Karpas-422 (cell line): ENCODE results near the gene NAV2. TPM values are rescaled to one million over a fixed set of nuclear protein-coding genes. Genes with fewer than 3 reads are reported as not detected.

Experiments used
- DNase-seq: peaks from one replicate; pipeline ENCODE4 v3.0.0-alpha.2; 2015
- H2AFZ ChIP-seq: fragments of 200-600 bp; sonication (generic); 2 replicates; pipeline ENCODE4 v1.6.1; 2014; ENCODE audit warnings: antibody characterized with exemption, low read length, mixed read lengths
- H3K27ac ChIP-seq: fragments of 200-600 bp; sonication (generic); 2 replicates; pipeline ENCODE4 v1.5.1; 2014; ENCODE audit warnings: mild to moderate bottlenecking, low read length, moderate library complexity
- H3K27me3 ChIP-seq: fragments of 200-600 bp; sonication (generic); 2 replicates; pipeline ENCODE4 v1.6.1; 2014; ENCODE audit warnings: low read length, mixed read lengths
- H3K36me3 ChIP-seq: fragments of 200-600 bp; sonication (generic); 2 replicates; pipeline ENCODE4 v1.6.1; 2014; ENCODE audit warnings: low read length, mixed read lengths; ENCODE audit not compliant: insufficient read depth
- H3K4me1 ChIP-seq: fragments of 200-600 bp; sonication (generic); 2 replicates; pipeline ENCODE4 v1.6.1; 2014; ENCODE audit warnings: mild to moderate bottlenecking, low read length, mixed read lengths
- H3K4me2 ChIP-seq: fragments of 200-600 bp; sonication (generic); 2 replicates; pipeline ENCODE4 v1.6.1; 2014; ENCODE audit warnings: low read length, low read depth, mild to moderate bottlenecking; ENCODE audit not compliant: poor library complexity, severe bottlenecking
- H3K4me3 ChIP-seq: fragments of 200-600 bp; sonication (generic); 2 replicates; pipeline ENCODE4 v1.5.1; 2014; ENCODE audit warnings: mild to moderate bottlenecking, antibody characterized with exemption, low read length, mixed read lengths
- H3K79me2 ChIP-seq: fragments of 200-600 bp; sonication (generic); 2 replicates; pipeline ENCODE4 v1.6.1; 2014; ENCODE audit warnings: mild to moderate bottlenecking, low read length, mixed read lengths
- H3K9ac ChIP-seq: fragments of 200-600 bp; sonication (generic); 2 replicates; pipeline ENCODE4 v1.6.0; 2014; ENCODE audit warnings: low read length
- H3K9me2 ChIP-seq: fragments of 200-600 bp; sonication (generic), shearing (Covaris generic); replicated peaks from 2 replicates; pipeline ENCODE4 v1.6.0; 2014; ENCODE audit warnings: mild to moderate bottlenecking, low read length, moderate library complexity; ENCODE audit not compliant: insufficient read depth
- H3K9me3 ChIP-seq: fragments of 300-700, 200-600 bp; sonication (generic); 2 replicates; pipeline ENCODE4 v1.6.1; 2014; ENCODE audit warnings: low read length, mixed read lengths
- H4K20me1 ChIP-seq: fragments of 200-600 bp; sonication (generic); 2 replicates; pipeline ENCODE4 v1.6.1; 2014; ENCODE audit warnings: mild to moderate bottlenecking, antibody characterized with exemption, low read length, low read depth; ENCODE audit not compliant: insufficient read depth
- total RNA-seq: library from RNA; depleted of rRNA; stranded (reverse); fragments of >200 nt; shearing (Covaris generic); gene quantifications from 2 replicates; pipeline ENCODE4 v1.2.3, GENCODE V29; 2014; ENCODE audit warnings: low replicate concordance

Gene NAV2
- total RNA-seq, 1 experiment from 2014 or later, result not detected

DNA sequence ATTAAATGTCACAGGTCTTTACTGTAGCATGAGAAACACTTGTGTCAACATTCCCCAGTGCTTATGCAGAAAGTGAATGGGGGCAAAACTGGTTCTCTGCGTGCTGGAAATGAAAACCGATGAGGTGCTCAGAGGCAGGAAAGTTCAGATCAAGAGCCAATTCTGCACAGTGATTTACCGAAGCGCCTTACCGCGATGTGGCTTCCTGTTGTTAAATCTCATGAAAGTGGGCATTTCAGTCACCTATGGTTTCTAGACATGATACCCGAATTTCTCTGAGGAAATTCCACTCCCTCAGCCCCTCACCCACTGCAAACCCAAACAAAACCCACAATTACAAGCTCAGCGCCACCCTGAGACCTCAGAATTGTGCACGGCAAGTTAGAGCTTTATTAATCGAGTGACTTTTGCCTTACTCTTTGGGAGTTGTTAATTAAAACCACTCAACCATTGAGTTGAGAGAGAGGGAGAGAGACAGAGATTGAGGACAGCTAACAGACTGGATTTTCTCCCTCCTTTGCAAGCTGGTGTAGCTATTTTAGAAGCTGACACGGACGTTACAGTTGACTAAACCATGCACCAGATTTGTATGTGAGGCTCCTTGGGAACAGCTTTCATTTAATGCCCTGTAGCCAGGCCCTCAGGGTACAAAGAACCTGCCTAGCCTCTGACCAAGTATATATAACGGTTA lies 251.2 kb downstream of the NAV2 start:
- Histone ChIP-seq H3K27ac (no peak overlapping the region), H3K27me3 (0 out of 2 replicates have a peak, but pooled peaks cover 2% of the 10 kb centered on the region), H3K79me2 (no peaks in the 10 kb centered on the region), H2AFZ (no peak overlapping the region), H3K4me2 (no peak overlapping the region), H3K9ac (no peak overlapping the region), H3K4me3 (no peak overlapping the region), H3K4me1 (no peaks in the 10 kb centered on the region), H3K36me3 (no peaks in the 10 kb centered on the region), H3K9me3 (no peaks in the 10 kb centered on the region), H4K20me1 (no peaks in the 10 kb centered on the region), H3K9me2 (no peaks in the 10 kb centered on the region)
- DNase-seq, result no peak

DNA sequence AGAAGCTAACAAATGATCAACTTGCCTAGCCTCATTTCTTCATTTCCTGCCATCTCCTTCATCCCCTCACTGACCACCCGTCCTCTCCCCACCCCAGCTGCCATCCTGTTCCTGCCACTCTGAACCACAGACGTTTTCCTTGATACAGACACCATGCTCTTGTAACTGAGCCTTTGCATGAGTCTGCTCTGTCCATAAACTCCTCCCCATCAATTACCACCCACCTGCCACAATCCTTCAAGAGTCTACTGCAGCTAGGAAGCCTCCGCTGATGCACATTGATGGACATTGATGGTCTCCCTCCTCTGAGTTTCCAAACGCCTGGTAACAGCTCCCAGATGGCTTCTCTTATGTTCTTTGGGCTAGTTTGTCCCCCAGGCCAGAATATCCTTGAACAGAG lies 253.8 kb downstream of the NAV2 start:
- Histone ChIP-seq H3K9ac (no peak overlapping the region), H3K9me3 (no peaks in the 10 kb centered on the region), H3K4me1 (no peaks in the 10 kb centered on the region), H4K20me1 (no peaks in the 10 kb centered on the region), H3K27ac (no peak overlapping the region), H3K4me2 (no peak overlapping the region), H3K27me3 (0 out of 2 replicates have a peak, but pooled peaks cover 2% of the 10 kb centered on the region), H3K9me2 (no peaks in the 10 kb centered on the region), H3K36me3 (no peaks in the 10 kb centered on the region), H3K4me3 (no peak overlapping the region), H3K79me2 (no peaks in the 10 kb centered on the region), H2AFZ (no peak overlapping the region)
- DNase-seq, result no peak

DNA sequence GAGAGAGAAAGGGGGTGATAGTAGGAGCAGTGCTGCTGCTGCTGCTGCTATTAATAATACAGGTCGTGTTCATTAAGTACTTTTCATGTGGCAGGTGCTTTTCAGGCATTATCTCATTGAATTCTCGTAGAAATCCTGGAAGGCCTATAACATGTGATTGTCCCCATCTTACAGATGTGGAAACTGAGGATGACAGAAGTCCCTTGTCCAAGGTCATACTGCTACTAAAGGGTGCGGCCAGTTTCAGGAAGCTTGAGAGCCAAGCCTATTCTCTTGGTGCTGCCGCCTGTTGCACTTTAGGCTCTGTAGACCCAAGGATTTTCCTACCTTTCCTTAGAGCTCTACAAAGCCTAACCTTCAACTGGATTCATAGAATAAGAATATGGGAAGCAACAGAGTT lies 254.3 kb downstream of the NAV2 start:
- Histone ChIP-seq H3K9me3 (no peaks in the 10 kb centered on the region), H3K4me2 (no peak overlapping the region), H3K9me2 (no peaks in the 10 kb centered on the region), H4K20me1 (no peaks in the 10 kb centered on the region), H3K36me3 (no peaks in the 10 kb centered on the region), H3K4me3 (no peak overlapping the region), H3K27ac (no peak overlapping the region), H3K4me1 (no peaks in the 10 kb centered on the region), H3K79me2 (no peaks in the 10 kb centered on the region), H3K27me3 (0 out of 2 replicates have a peak, but pooled peaks cover 2% of the 10 kb centered on the region), H2AFZ (no peak overlapping the region), H3K9ac (no peak overlapping the region)
- DNase-seq, result no peak

DNA sequence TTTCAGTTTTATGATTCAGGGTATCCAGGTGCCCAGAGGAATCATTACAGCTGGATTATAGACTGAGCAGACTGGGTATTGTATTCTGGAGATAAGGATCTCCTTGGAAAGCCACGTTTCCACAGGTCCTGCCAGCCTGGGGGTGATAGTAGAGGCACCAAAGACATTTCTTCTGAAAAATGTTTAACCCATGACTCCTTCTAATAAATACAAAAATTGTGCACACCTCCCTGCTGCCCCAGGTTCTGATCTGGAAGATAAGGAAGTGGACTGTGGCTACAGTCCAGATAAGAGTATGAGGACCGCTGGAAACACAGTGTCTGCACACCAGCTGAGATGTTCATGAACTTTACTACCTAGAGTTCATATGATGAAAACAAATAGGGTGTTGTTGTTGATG lies 255.2 kb downstream of the NAV2 start:
- H3K27ac ChIP-seq, result no peak overlapping the region
- H3K9me2 ChIP-seq, result no peaks in the 10 kb centered on the region
- no peaks in the 10 kb centered on the region for H3K9me3 ChIP-seq
- no peak for DNase-seq
- H3K9ac ChIP-seq, result no peak overlapping the region
- no peak overlapping the region for H2AFZ ChIP-seq
- H3K79me2 ChIP-seq, result no peaks in the 10 kb centered on the region
- H3K4me1 ChIP-seq, result no peaks in the 10 kb centered on the region
- no peak overlapping the region for H3K4me3 ChIP-seq
- no peak overlapping the region for H3K4me2 ChIP-seq
- 0 out of 2 replicates have a peak, but pooled peaks cover 2% of the 10 kb centered on the region for H3K27me3 ChIP-seq
- no peaks in the 10 kb centered on the region for H3K36me3 ChIP-seq
- no peaks in the 10 kb centered on the region for H4K20me1 ChIP-seq

DNA sequence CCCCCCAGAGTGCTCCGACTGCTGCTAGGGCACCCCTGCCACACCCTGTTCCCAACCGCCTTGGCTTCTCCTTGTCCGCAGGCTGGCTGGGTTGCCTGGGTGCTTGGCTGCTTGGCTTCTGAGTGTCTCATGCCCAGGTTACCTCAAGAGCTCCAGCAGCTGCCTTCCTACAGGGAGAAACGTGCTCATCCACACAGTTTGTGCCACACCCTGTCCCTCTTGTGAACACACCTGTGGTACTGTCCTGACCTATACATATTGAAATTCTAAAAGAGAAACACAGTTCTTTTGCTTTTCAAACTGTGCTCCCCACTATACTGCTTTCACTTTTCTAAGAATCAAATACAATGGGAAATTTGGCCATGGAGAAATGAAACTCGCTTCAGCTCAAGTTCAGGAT lies 256.2 kb downstream of the NAV2 start:
- DNase-seq, result no peak
- Histone ChIP-seq H3K79me2 (no peaks in the 10 kb centered on the region), H3K9ac (no peak overlapping the region), H3K27me3 (0 out of 2 replicates have a peak, but pooled peaks cover 2% of the 10 kb centered on the region), H2AFZ (no peak overlapping the region), H3K36me3 (no peaks in the 10 kb centered on the region), H3K9me3 (no peaks in the 10 kb centered on the region), H3K4me2 (no peak overlapping the region), H3K27ac (no peak overlapping the region), H3K9me2 (no peaks in the 10 kb centered on the region), H3K4me1 (no peaks in the 10 kb centered on the region), H3K4me3 (no peak overlapping the region), H4K20me1 (no peaks in the 10 kb centered on the region)

DNA sequence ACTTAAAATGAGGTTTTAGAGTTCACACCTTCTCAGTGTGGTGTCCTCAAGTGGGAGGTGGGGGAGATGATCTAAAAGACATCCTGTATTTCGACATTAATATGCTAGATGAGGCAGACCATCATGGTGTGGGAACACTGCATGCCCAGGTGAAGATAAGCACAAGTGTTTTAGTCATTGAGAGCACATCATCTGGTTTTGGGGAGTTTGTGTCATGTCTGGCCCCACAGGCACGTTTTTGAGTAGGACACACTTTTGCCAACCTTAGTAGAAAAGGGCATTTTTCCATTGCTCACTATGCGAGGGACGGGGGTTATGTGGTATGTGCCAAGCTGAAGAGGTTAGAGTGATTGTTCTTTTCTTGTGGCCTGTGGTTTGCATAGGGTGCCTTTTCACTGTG lies 258.3 kb downstream of the NAV2 start:
- DNase-seq, result no peak
- H3K27ac ChIP-seq, result no peak overlapping the region
- no peaks in the 10 kb centered on the region for H4K20me1 ChIP-seq
- H3K4me2 ChIP-seq, result no peak overlapping the region
- no peaks in the 10 kb centered on the region for H3K36me3 ChIP-seq
- no peaks in the 10 kb centered on the region for H3K27me3 ChIP-seq
- H3K9me3 ChIP-seq, result no peaks in the 10 kb centered on the region
- no peaks in the 10 kb centered on the region for H3K79me2 ChIP-seq
- H3K4me1 ChIP-seq, result no peaks in the 10 kb centered on the region
- H3K4me3 ChIP-seq, result no peak overlapping the region
- no peak overlapping the region for H3K9ac ChIP-seq
- no peak overlapping the region for H2AFZ ChIP-seq
- no peaks in the 10 kb centered on the region for H3K9me2 ChIP-seq

DNA sequence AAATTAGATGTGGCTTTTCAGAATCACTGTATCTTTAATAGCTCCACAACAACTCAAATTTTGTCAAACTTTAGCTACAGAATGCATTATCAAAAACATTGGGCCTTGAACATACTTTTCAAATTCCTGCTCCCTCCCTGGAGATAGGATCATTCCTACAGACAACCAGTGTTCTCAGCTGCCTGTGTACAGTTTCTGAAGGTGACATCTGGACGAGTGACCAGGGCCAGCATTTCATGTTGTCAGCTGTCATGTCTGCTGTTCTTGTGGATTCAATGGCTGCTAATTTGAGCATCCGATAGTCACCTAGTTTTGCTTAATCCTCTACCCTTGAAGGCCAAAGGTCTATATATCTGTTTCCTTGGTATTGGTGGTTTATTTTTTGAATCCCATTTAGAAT lies 259.5 kb downstream of the NAV2 start:
- H2AFZ ChIP-seq, result no peak overlapping the region
- H3K9me3 ChIP-seq, result no peaks in the 10 kb centered on the region
- no peak overlapping the region for H3K4me3 ChIP-seq
- no peaks in the 10 kb centered on the region for H3K36me3 ChIP-seq
- no peak overlapping the region for H3K9ac ChIP-seq
- no peak for DNase-seq
- H4K20me1 ChIP-seq, result no peaks in the 10 kb centered on the region
- H3K4me2 ChIP-seq, result no peak overlapping the region
- H3K27ac ChIP-seq, result no peak overlapping the region
- no peaks in the 10 kb centered on the region for H3K4me1 ChIP-seq
- H3K9me2 ChIP-seq, result no peaks in the 10 kb centered on the region
- no peaks in the 10 kb centered on the region for H3K79me2 ChIP-seq
- H3K27me3 ChIP-seq, result no peaks in the 10 kb centered on the region; the same call in 1 of the 2 replicates

DNA sequence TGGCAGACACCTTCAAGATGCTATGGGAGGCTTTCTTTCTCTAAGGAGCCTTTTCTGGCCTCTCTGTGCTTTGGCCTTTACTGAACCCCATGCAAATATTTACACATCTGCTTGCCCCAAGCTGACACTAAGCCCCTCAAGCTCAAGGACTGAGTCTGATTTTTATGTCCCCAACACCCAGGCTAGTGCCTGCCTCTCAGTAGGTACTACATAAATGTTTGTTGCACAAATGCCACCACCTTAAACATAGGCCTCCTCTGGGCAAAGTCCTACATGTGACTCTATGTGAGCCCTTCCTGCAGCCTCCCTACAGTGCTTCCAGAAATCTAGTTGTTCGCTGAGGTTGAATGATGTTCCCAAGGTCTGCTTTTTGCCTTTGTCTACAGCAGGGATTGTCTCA lies 260.0 kb downstream of the NAV2 start:
- no peak overlapping the region for H3K4me2 ChIP-seq
- H3K36me3 ChIP-seq, result no peaks in the 10 kb centered on the region
- H3K27me3 ChIP-seq, result no peaks in the 10 kb centered on the region; the same call in 1 of the 2 replicates
- H3K9ac ChIP-seq, result no peak overlapping the region
- no peak overlapping the region for H3K27ac ChIP-seq
- H3K9me3 ChIP-seq, result no peaks in the 10 kb centered on the region
- H3K79me2 ChIP-seq, result no peaks in the 10 kb centered on the region
- no peak overlapping the region for H3K4me3 ChIP-seq
- H3K9me2 ChIP-seq, result no peaks in the 10 kb centered on the region
- no peaks in the 10 kb centered on the region for H4K20me1 ChIP-seq
- no peak overlapping the region for H2AFZ ChIP-seq
- no peak for DNase-seq
- H3K4me1 ChIP-seq, result no peaks in the 10 kb centered on the region
